ENCODE results near the gene RGS12.

RGS12 gene

DNA sequence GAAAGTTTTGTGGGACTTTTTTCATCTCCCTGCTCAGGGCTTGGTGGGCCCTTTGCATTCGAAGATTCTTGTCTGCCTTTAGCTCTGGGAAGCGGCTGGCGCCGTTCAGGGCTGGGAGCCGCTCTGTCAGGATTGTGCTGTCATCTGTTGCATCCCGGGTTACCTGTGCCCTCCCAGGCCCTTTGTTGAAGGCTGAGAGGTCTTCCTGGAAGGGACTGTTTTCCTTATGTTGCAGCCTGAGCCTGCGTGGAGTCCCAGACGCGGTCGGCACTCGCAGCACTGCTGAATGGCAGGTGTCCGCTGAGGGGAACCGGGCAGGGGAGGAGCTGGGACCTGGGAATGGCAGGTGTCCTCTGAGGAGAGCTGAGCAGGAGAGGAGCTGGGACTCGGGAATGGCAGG is 15.9 kb downstream of the RGS12 start:
- TF ChIP-seq POLR2A (IDR thresholded peaks at IDR 0.05; ENCODE audit: low read depth, low read length) (no peak), POLR2AphosphoS5 (IDR thresholded peaks at IDR 0.05; ENCODE audit: low read depth, low read length) (no peak), TAF1 (IDR thresholded peaks at IDR 0.05; ENCODE audit: borderline replicate concordance, low read depth, low read length) (no peak)
- FAIRE-seq (no peak), DNase-seq (ENCODE audit: insufficient read length) (no peak)

GRCh38 chr4:3310301-3311094 is 17.7 kb downstream of the RGS12 start:
- DNase-seq (ENCODE audit: insufficient read length) = no peak
- FAIRE-seq = no peak
- TF ChIP-seq POLR2AphosphoS5 (IDR thresholded peaks at IDR 0.05; ENCODE audit: low read depth, low read length) = no peak
- no peak for TF ChIP-seq POLR2A (IDR thresholded peaks at IDR 0.05; ENCODE audit: low read depth, low read length)
- TF ChIP-seq TAF1 (IDR thresholded peaks at IDR 0.05; ENCODE audit: borderline replicate concordance, low read depth, low read length) = no peak

GRCh38 chr4:3311095-3311372 is 18.2 kb downstream of the RGS12 start:
- TF ChIP-seq POLR2AphosphoS5 (IDR thresholded peaks at IDR 0.05; ENCODE audit: low read depth, low read length) (no peak), POLR2A (IDR thresholded peaks at IDR 0.05; ENCODE audit: low read depth, low read length) (no peak), TAF1 (IDR thresholded peaks at IDR 0.05; ENCODE audit: borderline replicate concordance, low read depth, low read length) (no peak)
- no peak for DNase-seq (ENCODE audit: insufficient read length)
- FAIRE-seq = no peak

DNA sequence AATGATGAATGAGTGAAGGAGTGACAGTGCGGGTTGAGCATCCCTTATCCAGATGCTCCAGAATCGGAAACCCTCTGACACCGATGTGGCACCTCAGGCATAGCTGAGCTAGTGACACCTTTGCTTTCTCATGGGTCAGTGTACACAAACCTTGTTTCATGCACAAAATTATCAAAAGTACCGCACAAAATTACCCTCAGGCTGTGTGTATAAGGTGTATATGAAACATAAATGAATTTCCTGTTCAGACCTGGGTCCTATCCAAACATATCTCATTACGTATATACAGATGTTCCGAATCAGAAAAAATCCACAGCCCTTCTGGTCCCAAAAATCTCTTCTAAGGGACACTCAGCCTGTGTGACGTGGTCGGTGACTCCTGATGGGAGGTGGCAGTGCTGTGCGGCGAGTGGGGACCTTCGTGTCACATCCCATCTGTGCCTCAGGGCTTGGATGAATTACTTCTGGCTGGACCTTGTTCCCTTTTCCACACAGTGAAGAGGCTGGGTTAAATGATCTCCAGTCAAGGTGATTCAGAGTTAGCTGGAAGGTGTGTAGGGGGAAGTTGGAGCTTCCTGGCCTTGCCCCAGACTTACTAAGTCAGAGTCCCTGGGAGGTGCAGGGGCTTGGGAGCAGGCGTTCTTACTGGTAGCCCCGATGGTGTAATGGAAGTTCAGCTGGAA is 18.8 kb downstream of the RGS12 start:
- FAIRE-seq = no peak
- TF ChIP-seq POLR2AphosphoS5 (IDR thresholded peaks at IDR 0.05; ENCODE audit: low read depth, low read length) = no peak
- TF ChIP-seq POLR2A (IDR thresholded peaks at IDR 0.05; ENCODE audit: low read depth, low read length) = no peak
- TF ChIP-seq TAF1 (IDR thresholded peaks at IDR 0.05; ENCODE audit: borderline replicate concordance, low read depth, low read length) = no peak
- DNase-seq (ENCODE audit: insufficient read length) = no peak

DNA sequence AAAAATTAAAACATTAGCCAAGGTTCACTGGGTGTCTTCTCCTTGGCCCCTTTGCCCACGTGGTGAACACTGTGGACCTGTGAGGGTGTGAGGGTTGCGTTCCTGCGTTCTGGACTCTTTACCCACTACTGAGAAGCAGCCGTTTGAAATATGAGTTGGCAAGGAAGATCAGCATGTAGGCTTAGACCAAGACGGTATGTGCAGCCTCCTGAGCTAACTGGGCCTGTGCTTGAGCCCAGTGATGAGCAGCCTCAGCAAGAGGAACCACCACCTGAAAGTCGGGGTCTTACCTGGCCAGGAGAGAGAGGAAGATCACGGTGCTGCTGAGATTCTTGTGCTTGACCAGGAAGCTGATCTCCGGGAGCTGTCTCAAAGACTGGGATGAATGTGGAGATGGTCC is 19.5 kb downstream of the RGS12 start:
- DNase-seq (ENCODE audit: insufficient read length) = no peak
- no peak for TF ChIP-seq TAF1 (IDR thresholded peaks at IDR 0.05; ENCODE audit: borderline replicate concordance, low read depth, low read length)
- TF ChIP-seq POLR2AphosphoS5 (IDR thresholded peaks at IDR 0.05; ENCODE audit: low read depth, low read length) = no peak
- no peak for TF ChIP-seq POLR2A (IDR thresholded peaks at IDR 0.05; ENCODE audit: low read depth, low read length)
- FAIRE-seq = no peak

GRCh38 chr4:3313139-3313538 is 20.3 kb downstream of the RGS12 start:
- DNase-seq (ENCODE audit: insufficient read length) = no peak
- TF ChIP-seq TAF1 (IDR thresholded peaks at IDR 0.05; ENCODE audit: borderline replicate concordance, low read depth, low read length) (no peak), POLR2A (IDR thresholded peaks at IDR 0.05; ENCODE audit: low read depth, low read length) (no peak), POLR2AphosphoS5 (IDR thresholded peaks at IDR 0.05; ENCODE audit: low read depth, low read length) (no peak)
- FAIRE-seq = no peak

GRCh38 chr4:3313556-3314228 is 20.9 kb downstream of the RGS12 start:
- no peak for DNase-seq (ENCODE audit: insufficient read length)

GRCh38 chr4:3314706-3315260 is 22.0 kb downstream of the RGS12 start:
- DNase-seq (ENCODE audit: insufficient read length) = no peak
- FAIRE-seq = no peak

More at GRCh38 chr4:3313556-3314228, 20.9 kb downstream of the RGS12 start:
- TF ChIP-seq POLR2A (IDR thresholded peaks at IDR 0.05; ENCODE audit: low read depth, low read length) (no peak), POLR2AphosphoS5 (IDR thresholded peaks at IDR 0.05; ENCODE audit: low read depth, low read length) (no peak), TAF1 (IDR thresholded peaks at IDR 0.05; ENCODE audit: borderline replicate concordance, low read depth, low read length) (no peak)
- FAIRE-seq = no peak

DNA sequence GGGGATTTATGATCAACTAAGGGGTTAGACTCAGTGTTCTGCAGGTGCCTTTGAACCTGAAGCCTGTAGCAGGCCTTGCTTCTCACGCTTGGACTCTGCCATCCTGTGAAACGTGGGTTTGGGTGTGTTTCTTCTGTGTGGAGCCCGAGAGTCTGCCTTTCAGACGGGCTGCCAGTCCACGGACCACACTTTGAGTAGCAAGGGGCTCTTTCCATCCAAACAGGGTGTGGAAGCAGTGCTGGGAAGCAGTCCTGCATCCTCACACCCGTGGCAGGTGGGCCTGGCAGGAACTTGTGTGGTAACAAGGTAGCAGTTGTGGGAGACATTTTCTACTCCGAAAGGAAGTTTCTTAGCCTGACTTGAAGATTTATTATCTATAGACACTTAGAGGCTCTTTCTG is 22.7 kb downstream of the RGS12 start:
- FAIRE-seq (no peak), DNase-seq (ENCODE audit: insufficient read length) (no peak)
- no peak for TF ChIP-seq POLR2AphosphoS5 (IDR thresholded peaks at IDR 0.05; ENCODE audit: low read depth, low read length)
- no peak for TF ChIP-seq POLR2A (IDR thresholded peaks at IDR 0.05; ENCODE audit: low read depth, low read length)
- TF ChIP-seq TAF1 (IDR thresholded peaks at IDR 0.05; ENCODE audit: borderline replicate concordance, low read depth, low read length) = no peak

More at GRCh38 chr4:3314706-3315260, 22.0 kb downstream of the RGS12 start:
- TF ChIP-seq POLR2AphosphoS5 (IDR thresholded peaks at IDR 0.05; ENCODE audit: low read depth, low read length) = no peak
- no peak for TF ChIP-seq POLR2A (IDR thresholded peaks at IDR 0.05; ENCODE audit: low read depth, low read length)
- no peak for TF ChIP-seq TAF1 (IDR thresholded peaks at IDR 0.05; ENCODE audit: borderline replicate concordance, low read depth, low read length)

- TF ChIP-seq TAF1 (IDR thresholded peaks at IDR 0.05; ENCODE audit: borderline replicate concordance, low read depth, low read length) = no peak
- no peak for TF ChIP-seq POLR2AphosphoS5 (IDR thresholded peaks at IDR 0.05; ENCODE audit: low read depth, low read length)
- no peak for TF ChIP-seq POLR2A (IDR thresholded peaks at IDR 0.05; ENCODE audit: low read depth, low read length)
- FAIRE-seq (no peak), DNase-seq (ENCODE audit: insufficient read length) (no peak)
Observed at GRCh38 chr4:3316146-3316545, 23.3 kb downstream of the RGS12 start.

DNA sequence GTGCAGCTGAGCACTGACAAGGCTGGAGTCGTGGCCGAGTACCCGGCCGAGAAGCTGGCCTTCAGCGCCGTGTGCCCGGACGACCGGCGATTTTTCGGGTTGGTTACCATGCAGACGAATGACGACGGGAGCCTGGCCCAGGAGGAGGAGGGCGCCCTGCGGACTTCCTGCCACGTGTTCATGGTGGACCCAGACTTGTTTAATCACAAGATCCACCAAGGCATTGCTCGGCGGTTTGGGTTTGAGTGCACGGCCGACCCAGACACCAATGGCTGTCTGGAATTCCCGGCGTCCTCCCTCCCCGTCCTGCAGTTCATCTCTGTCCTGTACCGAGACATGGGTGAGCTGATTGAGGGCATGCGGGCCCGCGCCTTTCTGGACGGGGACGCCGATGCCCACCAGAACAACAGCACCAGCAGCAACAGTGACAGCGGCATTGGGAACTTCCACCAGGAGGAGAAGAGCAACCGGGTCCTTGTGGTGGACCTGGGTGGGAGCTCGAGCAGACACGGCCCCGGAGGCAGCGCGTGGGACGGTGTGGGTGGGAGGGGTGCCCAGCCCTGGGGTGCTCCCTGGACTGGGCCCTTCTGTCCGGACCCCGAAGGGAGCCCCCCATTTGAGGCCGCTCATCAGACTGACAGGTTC is 24.3 kb downstream of the RGS12 start:
- TF ChIP-seq POLR2AphosphoS5 (IDR thresholded peaks at IDR 0.05; ENCODE audit: low read depth, low read length) (no peak), TAF1 (IDR thresholded peaks at IDR 0.05; ENCODE audit: borderline replicate concordance, low read depth, low read length) (no peak), POLR2A (IDR thresholded peaks at IDR 0.05; ENCODE audit: low read depth, low read length) (no peak)
- DNase-seq (ENCODE audit: insufficient read length) = no peak
- FAIRE-seq = no peak
